Brain pericyte (primary cell): ENCODE results near the gene DYNC1LI1.
"Not testable (repeated sequence)": the region's sequence is repeated elsewhere in the genome, so short reads cannot be mapped to it uniquely, and the experiment has no call there.

Experiments used
- DNase-seq: peaks from one replicate; pipeline ENCODE4 v3.0.0-alpha.2; 2012; ENCODE audit warnings: low read depth, low spot score

Gene DYNC1LI1

GRCh38 chr3:32583708-32584107 lies 13.1 kb upstream of the DYNC1LI1 start:
- DNase-seq = no peak

DNA sequence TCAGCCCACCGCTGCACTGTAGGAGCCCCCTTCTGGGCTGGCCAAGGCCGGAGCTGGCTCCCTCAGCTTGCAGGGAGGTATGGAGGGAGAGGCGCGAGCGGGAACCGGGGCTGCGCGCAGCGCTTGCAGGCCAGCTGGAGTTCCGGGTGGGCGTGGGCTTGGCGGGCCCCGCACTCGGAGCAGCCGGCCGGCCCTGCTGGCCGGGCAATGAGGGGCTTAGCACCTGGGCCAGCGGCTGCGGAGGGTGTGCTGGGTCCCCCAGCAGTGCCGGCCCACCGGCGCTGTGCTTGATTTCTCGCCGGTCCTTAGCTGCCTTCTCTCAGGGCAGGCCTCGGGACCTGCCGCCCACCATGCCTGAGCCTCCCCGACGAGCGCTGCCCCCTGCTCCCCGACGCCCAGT lies 8.0 kb upstream of the DYNC1LI1 start:
- not testable (repeated sequence) for DNase-seq

DNA sequence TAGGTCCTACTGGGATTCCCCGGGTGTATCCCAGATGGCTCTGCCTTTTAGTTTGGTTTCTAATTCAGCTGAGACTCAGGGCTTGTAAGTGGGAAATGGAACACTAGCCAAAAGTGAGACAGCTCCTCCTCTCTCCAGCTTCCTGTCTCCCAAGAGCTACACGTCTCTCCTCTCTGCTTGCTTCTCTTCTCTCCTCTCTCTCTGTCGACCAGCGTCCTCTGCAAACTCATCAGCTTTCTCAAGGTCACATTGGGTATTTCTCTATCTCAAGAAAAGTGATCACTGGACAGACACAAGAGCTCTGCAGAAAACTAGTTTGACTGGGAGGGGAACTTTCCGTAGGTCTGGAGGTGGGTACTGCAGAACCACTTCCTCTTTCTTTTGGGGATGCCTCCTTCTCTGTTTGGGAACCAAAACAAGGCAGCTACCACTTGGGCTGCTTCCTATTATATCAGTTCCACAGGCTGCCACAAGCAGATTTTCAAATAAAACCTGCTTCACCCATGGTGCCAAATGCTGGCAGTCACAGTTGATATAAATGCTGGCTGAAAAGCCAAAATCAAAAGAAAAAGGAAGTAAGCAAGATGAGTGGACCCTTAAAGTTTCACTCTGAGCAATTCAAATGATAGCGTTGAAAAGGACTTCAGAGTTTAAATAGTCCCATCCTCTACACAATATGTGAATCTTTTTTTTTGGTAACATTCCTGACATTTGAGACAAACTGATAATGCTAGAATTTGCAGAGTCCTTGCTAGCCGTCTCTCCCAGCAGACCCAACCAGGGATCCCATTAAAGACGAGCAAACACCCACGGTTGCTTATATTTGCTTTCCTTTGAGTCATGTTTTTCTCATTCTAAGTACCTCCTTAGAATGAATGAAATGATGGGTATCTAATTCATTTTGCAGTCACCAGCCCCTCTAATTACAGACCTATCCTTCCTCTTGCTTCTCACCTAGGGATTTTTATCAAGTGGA lies 7.2 kb upstream of the DYNC1LI1 start:
- DNase-seq = no peak

DNA sequence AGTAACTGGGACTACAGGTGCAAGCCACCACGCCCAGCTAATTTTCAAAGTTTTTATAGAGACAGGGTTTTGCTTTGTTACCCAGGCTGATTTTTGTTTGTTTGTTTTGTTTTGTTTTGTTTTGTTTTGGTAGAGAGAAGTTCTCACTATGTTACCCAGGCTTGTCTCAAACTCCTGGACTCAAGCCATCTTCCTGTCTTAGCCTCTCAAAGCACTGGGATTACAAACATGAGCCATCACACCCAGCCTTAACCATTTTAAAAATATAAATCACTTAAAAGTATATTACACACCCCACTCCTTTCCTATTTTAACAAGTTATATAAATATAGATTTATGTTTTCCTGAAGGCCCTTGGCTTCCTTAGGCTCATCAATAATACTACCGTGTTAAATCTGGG lies 6.5 kb upstream of the DYNC1LI1 start:
- no peak for DNase-seq

DNA sequence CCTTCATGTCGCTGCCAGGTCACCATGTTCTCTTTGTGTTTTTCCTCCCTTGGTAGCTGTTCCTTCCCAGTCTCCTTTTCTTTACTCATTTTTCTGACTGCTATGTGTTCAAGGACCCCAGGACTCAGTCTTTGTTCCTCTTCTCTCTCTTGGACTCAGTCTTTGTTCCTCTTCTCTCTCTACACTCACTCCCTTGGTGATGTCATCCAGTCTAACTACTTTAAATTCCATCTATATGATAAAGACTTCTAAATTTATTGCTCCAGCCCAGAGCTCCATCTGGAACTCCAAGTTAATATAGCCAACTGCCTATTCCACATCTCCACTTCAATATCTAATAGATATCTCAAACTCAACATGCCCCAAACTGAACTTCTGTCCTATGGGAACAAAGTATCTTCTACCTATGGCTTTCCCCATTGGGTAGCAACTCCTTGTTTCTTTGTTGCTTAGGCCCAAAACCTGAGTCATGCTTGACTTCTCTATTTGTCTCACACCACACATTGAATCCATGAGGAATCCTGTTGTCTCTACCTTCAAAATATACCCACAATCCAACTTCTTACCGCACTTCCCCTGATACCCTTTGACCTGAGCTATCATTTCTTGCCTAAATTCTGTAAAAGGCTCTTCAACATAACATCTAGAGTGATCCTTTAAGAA lies 4.9 kb upstream of the DYNC1LI1 start:
- no peak for DNase-seq

DNA sequence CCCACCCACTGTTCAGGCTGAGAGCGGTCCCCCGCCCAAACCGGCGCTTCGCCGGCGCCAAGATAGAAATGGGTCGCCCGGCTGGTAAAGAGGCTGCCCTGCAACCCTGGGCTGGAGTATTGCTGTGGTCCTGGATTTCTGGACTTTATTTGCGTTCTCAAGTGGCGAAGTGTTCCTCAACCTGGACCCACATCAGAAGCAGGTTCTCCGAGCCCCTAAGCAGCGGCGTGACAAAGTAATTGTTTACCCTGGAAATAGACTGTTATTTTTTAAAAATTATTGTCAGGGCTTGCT lies 481 bp upstream of the DYNC1LI1 start:
- DNase-seq = no peak

DNA sequence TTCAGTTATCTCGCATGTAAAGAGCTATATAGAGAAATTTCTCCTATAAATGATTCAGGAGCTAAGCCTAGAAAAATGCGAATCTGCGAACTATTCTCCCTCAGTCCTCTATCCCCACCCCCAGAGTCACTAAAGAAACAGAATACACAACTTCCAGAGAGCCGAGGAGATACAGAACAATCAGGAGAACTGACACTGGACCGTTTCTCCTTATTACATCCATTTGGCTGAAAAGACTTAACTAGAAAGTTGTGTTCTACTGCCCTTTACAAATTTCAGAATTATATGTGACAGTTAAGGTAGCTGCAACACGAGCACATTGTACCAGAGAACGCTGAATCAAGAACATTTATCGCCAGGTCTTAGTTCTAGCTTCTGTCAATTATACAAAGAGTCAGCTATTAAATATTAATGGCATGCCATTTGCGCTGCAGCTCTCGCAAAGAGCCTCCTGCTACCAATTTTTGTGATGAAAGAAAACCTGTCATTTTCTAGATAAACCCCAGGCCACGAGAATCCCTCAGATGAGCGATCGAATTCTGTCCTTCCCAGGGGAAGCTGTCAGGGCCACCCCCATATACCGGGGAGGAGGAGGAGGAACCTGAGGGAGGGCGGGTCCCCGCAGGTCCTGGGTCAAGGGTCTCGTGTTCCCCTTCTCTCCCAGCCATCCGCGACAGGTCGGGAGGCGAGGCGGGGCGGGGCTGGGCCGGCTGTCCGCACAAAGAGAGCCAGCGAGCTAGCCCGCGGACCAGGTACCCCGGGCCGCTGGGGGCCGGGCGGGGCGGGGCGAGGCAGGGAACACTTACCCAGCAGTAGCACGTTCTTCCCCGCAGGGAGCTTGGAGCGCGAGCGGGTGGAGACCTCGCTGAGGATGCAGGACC lies 878 bp downstream of the DYNC1LI1 start:
- no peak for DNase-seq

- DNase-seq = no peak
Observed at GRCh38 chr3:32568953-32569352, 1.7 kb downstream of the DYNC1LI1 start.

GRCh38 chr3:32564195-32564594 lies 6.5 kb downstream of the DYNC1LI1 start:
- no peak for DNase-seq

- DNase-seq = no peak
Observed at GRCh38 chr3:32562640-32563039, 8.0 kb downstream of the DYNC1LI1 start.

GRCh38 chr3:32557640-32558352 lies 12.9 kb downstream of the DYNC1LI1 start:
- no peak for DNase-seq

- DNase-seq = no peak
Observed at GRCh38 chr3:32556332-32556731, 14.3 kb downstream of the DYNC1LI1 start.

- DNase-seq = no peak
Observed at GRCh38 chr3:32553973-32554372, 16.7 kb downstream of the DYNC1LI1 start.

GRCh38 chr3:32553459-32553858 lies 17.2 kb downstream of the DYNC1LI1 start:
- no peak for DNase-seq

GRCh38 chr3:32552013-32552412 lies 18.6 kb downstream of the DYNC1LI1 start:
- DNase-seq = no peak

DNA sequence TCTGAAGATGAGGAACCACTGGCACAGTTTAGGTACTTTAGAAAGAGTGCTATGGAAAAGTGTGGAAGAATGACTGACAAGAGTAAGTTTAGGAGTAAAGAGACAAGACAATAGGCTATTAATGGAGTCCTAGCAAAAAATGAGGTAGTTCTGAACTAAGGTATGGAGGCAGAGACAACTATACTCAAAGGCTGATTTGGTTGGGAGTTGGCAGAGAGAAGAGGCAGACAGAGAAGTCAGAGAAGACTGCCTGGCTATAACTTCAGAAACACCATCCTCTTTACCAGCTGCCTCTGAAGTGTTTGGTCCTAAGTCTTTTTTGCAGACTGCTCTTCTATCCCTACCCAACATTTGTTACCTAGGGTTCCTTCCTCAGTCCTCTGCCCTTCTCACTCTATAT lies 19.2 kb downstream of the DYNC1LI1 start:
- no peak for DNase-seq

GRCh38 chr3:32551087-32551486 lies 19.6 kb downstream of the DYNC1LI1 start:
- no peak for DNase-seq

DNA sequence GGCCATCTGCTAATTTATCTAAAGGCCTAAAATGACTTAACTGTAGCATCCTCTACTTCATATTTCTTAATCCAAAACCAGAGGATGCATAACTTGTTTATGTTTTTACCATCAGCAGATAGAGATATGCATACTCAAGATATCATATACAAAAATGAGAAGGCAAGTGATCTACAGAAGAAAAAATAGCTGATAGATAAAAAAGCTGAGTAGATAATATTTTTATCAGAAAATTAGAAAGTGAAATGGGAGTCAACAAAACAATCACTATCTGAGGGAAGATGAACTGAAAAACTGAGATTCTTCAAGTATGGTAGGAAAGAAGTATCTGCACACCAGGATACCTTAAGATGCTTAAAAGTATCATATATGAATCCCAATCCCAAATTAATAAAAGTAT lies 25.4 kb downstream of the DYNC1LI1 start:
- no peak for DNase-seq

DNA sequence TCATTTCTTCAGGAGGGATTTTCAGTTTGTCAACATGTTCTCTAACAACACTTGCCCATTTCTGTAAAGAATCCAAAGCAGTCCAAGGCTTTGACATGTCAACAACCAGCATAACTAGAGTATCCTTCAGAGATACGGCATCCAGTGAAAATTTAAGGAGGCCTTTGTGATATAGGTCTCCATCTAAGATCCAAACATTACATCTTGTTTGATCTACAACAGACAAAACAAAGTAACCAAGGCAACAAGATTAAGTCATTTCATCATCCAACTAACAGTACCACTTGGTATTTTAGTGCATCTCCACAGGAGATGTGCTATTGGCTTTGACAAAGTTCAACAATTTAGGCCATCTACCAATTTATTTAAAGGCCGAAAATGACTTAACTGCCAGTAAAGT lies 25.8 kb downstream of the DYNC1LI1 start:
- no peak for DNase-seq

GRCh38 chr3:32542807-32543206 lies 27.9 kb downstream of the DYNC1LI1 start:
- DNase-seq = no peak

DNA sequence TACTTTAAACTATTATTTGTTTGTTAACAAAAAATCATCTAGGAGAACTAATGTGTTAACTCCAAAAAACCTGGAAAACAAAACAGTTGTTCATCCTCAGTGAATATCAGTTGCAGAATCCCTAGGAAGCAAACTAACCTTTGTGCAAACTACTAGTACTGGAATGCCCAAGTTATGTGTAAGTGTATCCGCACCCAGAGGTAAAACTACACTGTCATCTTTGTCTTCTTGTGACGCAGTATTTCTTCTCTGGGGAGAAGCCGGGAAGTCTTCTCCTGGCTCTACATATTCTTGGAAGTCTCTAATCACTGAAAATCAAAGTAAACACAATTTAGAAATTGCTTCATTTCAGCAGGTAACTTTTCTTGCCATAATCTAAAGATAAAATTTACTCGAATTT lies 29.8 kb downstream of the DYNC1LI1 start:
- no peak for DNase-seq

DNA sequence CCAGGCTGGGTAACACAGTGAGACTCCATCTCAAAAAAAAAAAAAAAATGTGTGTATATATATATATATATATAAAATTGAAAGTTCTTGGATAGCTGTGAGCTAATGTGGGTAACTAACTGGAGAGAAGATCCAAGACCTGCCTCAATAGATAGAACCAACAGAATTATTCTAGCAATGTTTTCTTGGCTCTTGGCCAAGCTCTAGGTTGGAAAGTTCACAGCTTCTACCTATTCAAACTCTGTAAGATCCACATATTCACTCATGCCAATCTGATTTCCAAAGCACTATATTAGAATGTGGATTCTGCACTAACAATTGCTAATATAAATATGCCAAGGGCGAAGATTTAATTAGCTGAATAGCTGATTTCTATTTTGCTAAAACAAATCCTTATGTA lies 38.2 kb downstream of the DYNC1LI1 start:
- no peak for DNase-seq
